HEK293T (cell line): ENCODE results near the gene DOCK2.
"Not testable (repeated sequence)": the region's sequence is repeated elsewhere in the genome, so short reads cannot be mapped to it uniquely, and the experiment has no call there.

ENCODE experiments used
- ARNT ChIP-seq: fragments of 450-650 bp; IDR thresholded peaks from 2 replicates; pipeline ENCODE4 v1.6.1; 2017; ENCODE audit warnings: mild to moderate bottlenecking
- BHLHE40 ChIP-seq: fragments of 450-650 bp; IDR thresholded peaks from 2 replicates; pipeline ENCODE4 v1.6.1; 2016; ENCODE audit warnings: mild to moderate bottlenecking, moderate library complexity, borderline replicate concordance
- CTBP1 ChIP-seq: fragments of 450-650 bp; IDR thresholded peaks from 2 replicates; pipeline ENCODE4 v1.6.1; 2016; ENCODE audit warnings: borderline replicate concordance
- FOXK2 ChIP-seq: fragments of 450-650 bp; IDR thresholded peaks from 2 replicates; pipeline ENCODE4 v1.6.1; 2016; ENCODE audit warnings: mild to moderate bottlenecking
- FOXM1 ChIP-seq: fragments of 450-650 bp; IDR thresholded peaks from 2 replicates; pipeline ENCODE4 v1.6.1; 2017; ENCODE audit warnings: mild to moderate bottlenecking, borderline replicate concordance
- LEF1 ChIP-seq: fragments of 450-650 bp; IDR thresholded peaks from 2 replicates; pipeline ENCODE4 v1.6.1; 2017; ENCODE audit warnings: mild to moderate bottlenecking, borderline replicate concordance
- SP1 ChIP-seq: fragments of 450-650 bp; IDR thresholded peaks from 2 replicates; pipeline ENCODE4 v1.6.1; 2017
- SUZ12 ChIP-seq: fragments of 450-650 bp; IDR thresholded peaks from 2 replicates; pipeline ENCODE4 v1.6.1; 2016; ENCODE audit warnings: mild to moderate bottlenecking

DNA sequence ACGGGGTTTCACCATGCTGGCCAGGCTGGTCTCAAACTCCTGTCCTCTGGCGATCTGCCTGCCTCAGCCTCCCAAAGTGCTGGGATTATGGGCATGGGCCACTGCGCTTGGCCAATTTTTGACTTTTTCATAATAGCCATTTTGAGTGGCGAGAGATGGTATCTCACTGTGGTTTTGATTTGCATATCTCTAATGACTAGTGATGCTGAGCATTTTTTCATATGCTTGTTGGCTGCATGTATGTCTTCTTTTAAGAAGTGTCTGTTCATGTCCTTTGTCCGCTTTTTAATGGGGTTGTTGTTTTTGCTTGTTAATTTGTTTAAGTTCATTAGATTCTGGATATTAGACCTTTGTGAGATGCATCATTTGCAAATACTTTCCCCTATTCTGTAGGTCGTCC is 129.9 kb downstream of the DOCK2 start:
- not testable (repeated sequence) for TF ChIP-seq FOXM1, SUZ12, SP1, ARNT, BHLHE40, FOXK2, LEF1, CTBP1
